Measurements from ENCODE around the gene POLD2.

Gene POLD2

GRCh38 chr7:44082541-44083207, 40.7 kb downstream of the POLD2 start:
- Histone ChIP-seq H4K20me1 (ENCODE audit: low read depth, low read length) (no peaks in the 10 kb centered on the region), H3F3A (ENCODE audit: insufficient read depth) (peaks cover 14% of the 10 kb centered on the region), H3K9me3 (ENCODE audit: insufficient read depth, low read length) (no peaks in the 10 kb centered on the region), H3K27me3 (ENCODE audit: low read length) (no peaks in the 10 kb centered on the region), H3K9me2 (replicated peaks; ENCODE audit: insufficient read depth, low read length) (no peaks in the 10 kb centered on the region), H3K27ac (ENCODE audit: low read depth, low read length) (peak overlapping the region; percentile 18; the same call in 1 of the 2 replicates), H3K4me2 (ENCODE audit: low read depth, low read length, poor library complexity, severe bottlenecking) (peak overlapping the region; percentile 86), H3K79me2 (ENCODE audit: insufficient read depth, low read length) (peaks cover 9% of the 10 kb centered on the region; the same call in 1 of the 2 replicates), H2AFZ (ENCODE audit: low read depth, low read length, severe bottlenecking) (peak overlapping the region; percentile 93), H3K36me3 (ENCODE audit: low read length) (no peaks in the 10 kb centered on the region), H3K9ac (ENCODE audit: low read length) (peak overlapping the region; percentile 71), H3K4me3 (ENCODE audit: insufficient read depth, low read length, poor library complexity, severe bottlenecking) (peak overlapping the region; percentile 67)
- TF ChIP-seq CTCF (IDR thresholded peaks at IDR 0.05; ENCODE audit: insufficient read depth, low read length, poor library complexity, severe bottlenecking) = no peak
- TF ChIP-seq EZH2phosphoT487 (conservative IDR thresholded peaks at IDR 0.05; ENCODE audit: low read length) = no peak

GRCh38 chr7:44081266-44081748, 42.0 kb downstream of the POLD2 start:
- Histone ChIP-seq H2AFZ (ENCODE audit: low read depth, low read length, severe bottlenecking) (no peak overlapping the region), H3F3A (ENCODE audit: insufficient read depth) (peaks cover 14% of the 10 kb centered on the region), H3K27me3 (ENCODE audit: low read length) (no peaks in the 10 kb centered on the region), H3K9me3 (ENCODE audit: insufficient read depth, low read length) (no peaks in the 10 kb centered on the region), H3K79me2 (ENCODE audit: insufficient read depth, low read length) (peaks cover 9% of the 10 kb centered on the region; the same call in 1 of the 2 replicates), H3K36me3 (ENCODE audit: low read length) (no peaks in the 10 kb centered on the region), H3K4me2 (ENCODE audit: low read depth, low read length, poor library complexity, severe bottlenecking) (peak overlapping the region; percentile 60), H3K9me2 (replicated peaks; ENCODE audit: insufficient read depth, low read length) (no peaks in the 10 kb centered on the region), H4K20me1 (ENCODE audit: low read depth, low read length) (no peaks in the 10 kb centered on the region), H3K27ac (ENCODE audit: low read depth, low read length) (peak overlapping the region; percentile 85), H3K9ac (ENCODE audit: low read length) (peak overlapping the region; percentile 87), H3K4me3 (ENCODE audit: insufficient read depth, low read length, poor library complexity, severe bottlenecking) (peak overlapping the region; percentile 81)
- TF ChIP-seq CTCF (IDR thresholded peaks at IDR 0.05; ENCODE audit: insufficient read depth, low read length, poor library complexity, severe bottlenecking) (no peak), EZH2phosphoT487 (conservative IDR thresholded peaks at IDR 0.05; ENCODE audit: low read length) (no peak)

GRCh38 chr7:44080686-44081265, 42.6 kb downstream of the POLD2 start:
- Histone ChIP-seq H3K4me3 (ENCODE audit: insufficient read depth, low read length, poor library complexity, severe bottlenecking) (peak overlapping the region; percentile 81), H3K27ac (ENCODE audit: low read depth, low read length) (peak overlapping the region; percentile 85), H3K27me3 (ENCODE audit: low read length) (no peaks in the 10 kb centered on the region), H3K9me3 (ENCODE audit: insufficient read depth, low read length) (no peaks in the 10 kb centered on the region), H3K4me2 (ENCODE audit: low read depth, low read length, poor library complexity, severe bottlenecking) (peak overlapping the region; percentile 60), H3F3A (ENCODE audit: insufficient read depth) (peaks cover 14% of the 10 kb centered on the region), H3K79me2 (ENCODE audit: insufficient read depth, low read length) (peaks cover 9% of the 10 kb centered on the region; the same call in 1 of the 2 replicates), H3K36me3 (ENCODE audit: low read length) (no peaks in the 10 kb centered on the region), H2AFZ (ENCODE audit: low read depth, low read length, severe bottlenecking) (no peak overlapping the region), H3K9ac (ENCODE audit: low read length) (peak overlapping the region; percentile 87), H4K20me1 (ENCODE audit: low read depth, low read length) (no peaks in the 10 kb centered on the region), H3K9me2 (replicated peaks; ENCODE audit: insufficient read depth, low read length) (no peaks in the 10 kb centered on the region)
- no peak for TF ChIP-seq CTCF (IDR thresholded peaks at IDR 0.05; ENCODE audit: insufficient read depth, low read length, poor library complexity, severe bottlenecking)
- no peak for TF ChIP-seq EZH2phosphoT487 (conservative IDR thresholded peaks at IDR 0.05; ENCODE audit: low read length)

Data from SU-DHL-6 (cell line).